Measurements from ENCODE around the gene SPATA3. TPM values are rescaled to one million over a fixed set of nuclear protein-coding genes. Genes with fewer than 3 reads are reported as not detected.

SPATA3 gene
- total and polyA plus RNA-seq, 2 of the 13 experiments (the other 11 are each of a cell fraction or from before 2014, with no cell fraction given), result not detected

GRCh38 chr2:231000211-231000904 lies 4.4 kb downstream of the SPATA3 start (continued):
- TF ChIP-seq GTF3A (CRISPR knock-in tag; conservative IDR thresholded peaks at IDR 0.05) (no peak), ZNF343 (CRISPR knock-in tag; IDR thresholded peaks at IDR 0.05) (no peak), ZEB1 (IDR thresholded peaks at IDR 0.05; ENCODE audit: insufficient replicate concordance, low read depth) (no peak), TARDBP (CRISPR knock-in tag; IDR thresholded peaks at IDR 0.05) (no peak), ELF3 (CRISPR knock-in tag; IDR thresholded peaks at IDR 0.05) (0 out of 2 replicates have a peak, but pooled peaks have one; percentile 46), MED13 (CRISPR knock-in tag; IDR thresholded peaks at IDR 0.05) (no peak), SNRNP70 (IDR thresholded peaks at IDR 0.05; ENCODE audit: low read depth, low read length) (no peak), ZNF224 (CRISPR knock-in tag; IDR thresholded peaks at IDR 0.05) (no peak), CBX5 (CRISPR knock-in tag; IDR thresholded peaks at IDR 0.05; ENCODE audit: borderline replicate concordance) (0 out of 2 replicates have a peak, but pooled peaks have one; percentile 25), ZBTB33 (CRISPR knock-in tag; IDR thresholded peaks at IDR 0.05) (0 out of 2 replicates have a peak, but pooled peaks have one; percentile 27), SP4 (CRISPR knock-in tag; IDR thresholded peaks at IDR 0.05) (peak; percentile 33; the same call in 1 of the 2 replicates), TOPORS (CRISPR knock-in tag; IDR thresholded peaks at IDR 0.05) (no peak), ZNF530 (CRISPR knock-in tag; IDR thresholded peaks at IDR 0.05; ENCODE audit: low read depth) (no peak), ZNF709 (CRISPR knock-in tag; IDR thresholded peaks at IDR 0.05) (no peak), HNRNPH1 (optimal IDR thresholded peaks at IDR 0.05; ENCODE audit: low read depth, low read length) (no peak), ZNF639 (CRISPR knock-in tag; conservative IDR thresholded peaks at IDR 0.05) (no peak), PRDM4 (CRISPR knock-in tag; IDR thresholded peaks at IDR 0.05; ENCODE audit: borderline replicate concordance) (no peak), SIX1 (CRISPR knock-in tag; IDR thresholded peaks at IDR 0.05; ENCODE audit: borderline replicate concordance) (no peak)
- TF ChIP-seq, protein P1, sequence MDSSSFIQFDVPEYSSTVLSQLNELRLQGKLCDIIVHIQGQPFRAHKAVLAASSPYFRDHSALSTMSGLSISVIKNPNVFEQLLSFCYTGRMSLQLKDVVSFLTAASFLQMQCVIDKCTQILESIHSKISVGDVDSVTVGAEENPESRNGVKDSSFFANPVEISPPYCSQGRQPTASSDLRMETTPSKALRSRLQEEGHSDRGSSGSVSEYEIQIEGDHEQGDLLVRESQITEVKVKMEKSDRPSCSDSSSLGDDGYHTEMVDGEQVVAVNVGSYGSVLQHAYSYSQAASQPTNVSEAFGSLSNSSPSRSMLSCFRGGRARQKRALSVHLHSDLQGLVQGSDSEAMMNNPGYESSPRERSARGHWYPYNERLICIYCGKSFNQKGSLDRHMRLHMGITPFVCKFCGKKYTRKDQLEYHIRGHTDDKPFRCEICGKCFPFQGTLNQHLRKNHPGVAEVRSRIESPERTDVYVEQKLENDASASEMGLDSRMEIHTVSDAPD (CRISPR knock-in tag; IDR thresholded peaks at IDR 0.05), result no peak
- TF ChIP-seq, protein P2, sequence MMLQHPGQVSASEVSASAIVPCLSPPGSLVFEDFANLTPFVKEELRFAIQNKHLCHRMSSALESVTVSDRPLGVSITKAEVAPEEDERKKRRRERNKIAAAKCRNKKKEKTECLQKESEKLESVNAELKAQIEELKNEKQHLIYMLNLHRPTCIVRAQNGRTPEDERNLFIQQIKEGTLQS (CRISPR knock-in tag; IDR thresholded peaks at IDR 0.05), result no peak
